ENCODE measurements around the gene ZP1.

- no peak for TF ChIP-seq CTCF (conservative IDR thresholded peaks at IDR 0.05; ENCODE audit: low read depth, low read length)
- TF ChIP-seq EZH2 (IDR thresholded peaks at IDR 0.05; ENCODE audit: borderline replicate concordance, low read depth, low read length, poor library complexity, severe bottlenecking) = no peak
Observed at GRCh38 chr11:60852982-60853950, 14.1 kb upstream of the ZP1 start.

All from A673 (cell line).